Endothelial cell of umbilical vein (primary cell): Measurements from ENCODE around the gene PHC3. TPM values are rescaled to one million over a fixed set of nuclear protein-coding genes. Genes with fewer than 3 reads are reported as not detected.

Experiments used
- BruUV-seq: library from RNA; stranded (reverse); fragments of 400-500 nt; replicated peaks from 2 replicates; lab custom pipeline; 2021; lab: Mats Ljungman, UMichigan
- CTCF ChIA-PET: fragments of 300-600, 350-600 bp; sonication (Branson Sonifier 250); formaldehyde crosslinking; loops from one replicate; lab custom pipeline; 2021; ENCODE audit warnings: antibody characterized with exemption, inconsistent platforms; lab: Charles Lee
- POLR2A ChIA-PET: fragments of 300-600, 350-600 bp; sonication (Branson Sonifier 250); formaldehyde crosslinking; loops from one replicate; lab custom pipeline; 2021; ENCODE audit warnings: antibody characterized with exemption, inconsistent platforms; lab: Charles Lee
- DNase-seq: peaks from one replicate; pipeline ENCODE4 v3.0.0-alpha.2; 2011; ENCODE audit warnings: low read depth, low spot score
- FAIRE-seq: peaks from 2 replicates; lab custom pipeline; 2011; peaks lifted over from hg19 to GRCh38; lab: Jason Lieb, UNC
- H2AFZ ChIP-seq: 2 replicates; pipeline ENCODE4 v1.6.0; 2012; ENCODE audit warnings: low read depth, low read length, control low read depth, inconsistent platforms
- H3K27ac ChIP-seq: 2 replicates; pipeline ENCODE4 v1.5.1; 2011; ENCODE audit warnings: low read depth, mild to moderate bottlenecking, control low read depth, low read length, moderate library complexity; ENCODE audit not compliant: insufficient read depth
- H3K27me3 ChIP-seq, 2 experiments: 2 replicates each; pipeline versions ENCODE4 v1.6.0 to v1.6.1; 2011; ENCODE audit warnings: low read length in 2 of 2, mixed read lengths in 1 of 2; ENCODE audit not compliant: control insufficient read depth in 2 of 2, insufficient read depth in 2 of 2
- H3K36me3 ChIP-seq, 2 experiments: 2 replicates in 1 of 2; 3 replicates in 1 of 2; pipeline ENCODE4 v1.5.1; 2011; ENCODE audit warnings: low read length in 2 of 2, mild to moderate bottlenecking in 1 of 2, moderate library complexity in 1 of 2; ENCODE audit not compliant: control insufficient read depth in 2 of 2, insufficient read depth in 2 of 2; ENCODE audit errors: extremely low read depth in 1 of 2
- H3K4me1 ChIP-seq: 3 replicates; pipeline ENCODE4 v1.5.1; 2011; ENCODE audit warnings: mild to moderate bottlenecking, low read length; ENCODE audit not compliant: control insufficient read depth, insufficient read depth; ENCODE audit errors: extremely low read depth
- H3K4me2 ChIP-seq: 2 replicates; pipeline ENCODE4 v1.6.1; 2011; ENCODE audit warnings: low read length, control low read depth, mixed read lengths; ENCODE audit not compliant: insufficient read depth
- H3K4me3 ChIP-seq, 3 experiments: fragments of 200-600 bp in 1 of 3; sonication (generic), shearing (Covaris generic) in 1 of 3; replicated peaks in 1 of 3; 2 replicates each; pipeline ENCODE4 v1.5.1; 2011 to 2016; ENCODE audit warnings: control low read depth in 3 of 3, low read length in 3 of 3, mild to moderate bottlenecking in 2 of 3, inconsistent platforms in 1 of 3, low read depth in 1 of 3, moderate library complexity in 1 of 3; ENCODE audit not compliant: insufficient read depth in 1 of 3
- H3K79me2 ChIP-seq: 2 replicates; pipeline ENCODE4 v1.6.0; 2012; ENCODE audit warnings: low read length, inconsistent platforms; ENCODE audit not compliant: control insufficient read depth, insufficient read depth
- H3K9ac ChIP-seq: replicated peaks from 2 replicates; pipeline ENCODE3; 2011; ENCODE audit warnings: low read length, control low read depth; ENCODE audit not compliant: insufficient read depth; ENCODE audit errors: extremely low read depth
- H3K9me1 ChIP-seq: replicated peaks from 3 replicates; pipeline ENCODE4 v1.6.0; 2011; ENCODE audit warnings: mild to moderate bottlenecking, low read length; ENCODE audit not compliant: control insufficient read depth, insufficient read depth; ENCODE audit errors: extremely low read depth
- H3K9me3 ChIP-seq: replicated peaks from 2 replicates; pipeline ENCODE4 v1.5.1; 2012; ENCODE audit warnings: low read length, inconsistent platforms; ENCODE audit not compliant: control insufficient read depth, insufficient read depth
- H4K20me1 ChIP-seq: replicated peaks from 2 replicates; pipeline ENCODE3; 2011; ENCODE audit warnings: mild to moderate bottlenecking, low read length; ENCODE audit not compliant: control insufficient read depth, insufficient read depth; ENCODE audit errors: extremely low read depth
- EZH2 ChIP-seq: IDR thresholded peaks from 2 replicates; pipeline ENCODE4 v1.6.1; 2012; ENCODE audit warnings: borderline replicate concordance, low read depth, mild to moderate bottlenecking, moderate library complexity, low read length, inconsistent platforms; ENCODE audit not compliant: severe bottlenecking
- FOS ChIP-seq: IDR thresholded peaks from 2 replicates; pipeline ENCODE4 v1.6.1; 2011; ENCODE audit warnings: mild to moderate bottlenecking, low read length, moderate library complexity, borderline replicate concordance; ENCODE audit not compliant: insufficient read depth
- GATA2 ChIP-seq: IDR thresholded peaks from 2 replicates; pipeline ENCODE4 v1.7.0; 2011; ENCODE audit warnings: low read depth, mild to moderate bottlenecking, moderate library complexity, mixed read lengths, low read length; ENCODE audit not compliant: insufficient read length, insufficient read depth
- JUN ChIP-seq: IDR thresholded peaks from 2 replicates; pipeline ENCODE4 v1.6.1; 2011; ENCODE audit warnings: borderline replicate concordance, low read depth; ENCODE audit not compliant: insufficient read length, insufficient read depth
- MYC ChIP-seq: IDR thresholded peaks from one replicate; pipeline ENCODE4 v1.6.1; 2011; ENCODE audit warnings: mild to moderate bottlenecking, low read depth, low read length
- POLR2A ChIP-seq: IDR thresholded peaks from 2 replicates; pipeline ENCODE4 v1.6.1; 2012; ENCODE audit warnings: low read depth, mild to moderate bottlenecking, control low read depth, low read length
- POLR2AphosphoS5 ChIP-seq: IDR thresholded peaks from 2 replicates; pipeline ENCODE4 v1.6.1; 2012; ENCODE audit warnings: low read depth, mild to moderate bottlenecking, control low read depth, low read length, moderate library complexity; ENCODE audit not compliant: insufficient read depth
- dilution Hi-C: fragments of 300-500 bp; cut with MboI; formaldehyde crosslinking; loops from one replicate; pipeline ENCODE4 v1.15.0; 2019; ENCODE audit warnings: low sequenced_read_pairs; ENCODE audit not compliant: extremely low pct_ligation_motif_present
- intact Hi-C: fragments of 100-400 bp; cut with micrococcal nuclease; formaldehyde crosslinking; loops from one replicate; pipeline ENCODE4 v1.10.0; 2022
- polyA plus RNA-seq, 4 experiments: library from polyadenylated mRNA; depleted of rRNA in 3 of 4; stranded (reverse) in 3 of 4; unstranded in 1 of 4; fragments of >200 nt; gene quantifications; 2 replicates each; pipeline versions ENCODE4 v1.2.1 to v1.2.3, GENCODE V29; 2011 to 2012; ENCODE audit warnings: missing spikeins in 1 of 4
- total RNA-seq: library from RNA; stranded (reverse); gene quantifications from 2 replicates; pipeline ENCODE4 v1.2.3, GENCODE V29; 2021
- TF ChIP-seq, protein P1 (sequence below), 2 donors: IDR thresholded peaks; 1 replicate in 1 of 2; 2 replicates in 1 of 2; pipeline ENCODE4 v1.5.1; 2011; ENCODE audit warnings: low read length in 2 of 2, mild to moderate bottlenecking in 2 of 2, moderate library complexity in 2 of 2, control low read depth in 1 of 2, inconsistent platforms in 1 of 2, low read depth in 1 of 2; ENCODE audit not compliant: insufficient read depth in 1 of 2; ENCODE audit errors: extremely low read depth in 1 of 2
- TF ChIP-seq, protein P2 (sequence below): IDR thresholded peaks from 2 replicates; pipeline ENCODE4 v1.6.1; 2011; ENCODE audit not compliant: insufficient read depth, insufficient read length

Gene PHC3
- total and polyA plus RNA-seq, 2 donors (not counting 3 experiments of a cell fraction or from before 2014, with no cell fraction given) = 35.7 to 45.8 TPM

DNA sequence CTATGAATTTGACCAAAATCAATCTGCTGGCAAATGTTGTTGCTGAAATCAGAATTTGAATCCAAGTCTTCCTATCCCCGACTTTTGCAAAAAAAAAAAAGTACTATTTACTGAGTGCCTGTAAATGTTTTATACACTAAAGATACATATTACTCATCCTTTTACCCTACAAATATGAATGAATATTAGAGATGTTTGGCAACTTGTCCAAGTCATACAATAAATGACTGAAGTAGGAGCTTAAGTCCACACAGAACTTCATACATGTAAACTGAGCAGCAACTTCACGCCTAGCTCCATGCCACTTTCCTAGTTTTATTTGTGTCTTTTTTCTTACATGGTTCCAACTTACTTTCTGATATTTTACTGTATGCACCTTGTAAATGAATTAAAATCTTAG, 39.2 kb downstream of the PHC3 start:
- FAIRE-seq = no peak
- ChIA-PET POLR2A (no interaction called here), CTCF (interaction anchor here (1.4 kb wide), 1 partner anchor 9 kb away, joined by 5 read pairs; no protein-coding TSS in a partner anchor)
- H3K27me3 ChIP-seq = no peaks in the 10 kb centered on the region
- H3K9me3 ChIP-seq = no peaks in the 10 kb centered on the region
- peaks cover 9% of the 10 kb centered on the region for H3K79me2 ChIP-seq
- no TSS peak for BruUV-seq
- no peaks in the 10 kb centered on the region for H4K20me1 ChIP-seq
- peaks cover 0 to 5% of the 10 kb centered on the region in 2 experiments for H3K36me3 ChIP-seq
- dilution Hi-C loops = no loop called here
- no peak overlapping the region for H3K4me3 ChIP-seq
- DNase-seq = no peak
- TF ChIP-seq POLR2A = no peak
- TF ChIP-seq MYC = no peak
- TF ChIP-seq EZH2 = no peak
- TF ChIP-seq JUN = no peak
- no peak for TF ChIP-seq GATA2
- TF ChIP-seq, protein P1, sequence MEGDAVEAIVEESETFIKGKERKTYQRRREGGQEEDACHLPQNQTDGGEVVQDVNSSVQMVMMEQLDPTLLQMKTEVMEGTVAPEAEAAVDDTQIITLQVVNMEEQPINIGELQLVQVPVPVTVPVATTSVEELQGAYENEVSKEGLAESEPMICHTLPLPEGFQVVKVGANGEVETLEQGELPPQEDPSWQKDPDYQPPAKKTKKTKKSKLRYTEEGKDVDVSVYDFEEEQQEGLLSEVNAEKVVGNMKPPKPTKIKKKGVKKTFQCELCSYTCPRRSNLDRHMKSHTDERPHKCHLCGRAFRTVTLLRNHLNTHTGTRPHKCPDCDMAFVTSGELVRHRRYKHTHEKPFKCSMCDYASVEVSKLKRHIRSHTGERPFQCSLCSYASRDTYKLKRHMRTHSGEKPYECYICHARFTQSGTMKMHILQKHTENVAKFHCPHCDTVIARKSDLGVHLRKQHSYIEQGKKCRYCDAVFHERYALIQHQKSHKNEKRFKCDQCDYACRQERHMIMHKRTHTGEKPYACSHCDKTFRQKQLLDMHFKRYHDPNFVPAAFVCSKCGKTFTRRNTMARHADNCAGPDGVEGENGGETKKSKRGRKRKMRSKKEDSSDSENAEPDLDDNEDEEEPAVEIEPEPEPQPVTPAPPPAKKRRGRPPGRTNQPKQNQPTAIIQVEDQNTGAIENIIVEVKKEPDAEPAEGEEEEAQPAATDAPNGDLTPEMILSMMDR (IDR thresholded peaks at IDR 0.05; ENCODE audit: extremely low read depth in 1 of 2, insufficient read depth in 1 of 2, low read depth in 1 of 2, low read length in 2 of 2) = no peak
- TF ChIP-seq, protein P2, sequence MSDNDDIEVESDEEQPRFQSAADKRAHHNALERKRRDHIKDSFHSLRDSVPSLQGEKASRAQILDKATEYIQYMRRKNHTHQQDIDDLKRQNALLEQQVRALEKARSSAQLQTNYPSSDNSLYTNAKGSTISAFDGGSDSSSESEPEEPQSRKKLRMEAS = no peak
- TF ChIP-seq FOS = no peak
- no peak for TF ChIP-seq POLR2AphosphoS5
- H3K9me1 ChIP-seq = no peaks in the 10 kb centered on the region
- H3K4me1 ChIP-seq = no peaks in the 10 kb centered on the region
- H3K4me2 ChIP-seq = no peak overlapping the region
- H3K9ac ChIP-seq = no peak overlapping the region
- intact Hi-C loops = no loop called here
- H2AFZ ChIP-seq = no peak overlapping the region
- no peak overlapping the region for H3K27ac ChIP-seq
